ENCODE data around the gene BEX4. TPM values are rescaled to one million over a fixed set of nuclear protein-coding genes. Genes with fewer than 3 reads are reported as not detected.

The BEX4 gene
- total and polyA plus RNA-seq, 9 of the 15 experiments (the other 6 are each of a cell fraction or from before 2014, with no cell fraction given), result 74.6 to 399 (median 154) TPM

- no peak for TF ChIP-seq SP1 (CRISPR knock-in tag; IDR thresholded peaks at IDR 0.05)
- TF ChIP-seq SIRT6 (IDR thresholded peaks at IDR 0.05; ENCODE audit: low read depth, low read length), result no peak
- TF ChIP-seq TOE1 (IDR thresholded peaks at IDR 0.05; ENCODE audit: borderline replicate concordance), result peak; percentile 14; the same call in 1 of the 2 replicates
- TF ChIP-seq TOE1 (CRISPR knock-in tag; IDR thresholded peaks at IDR 0.05; ENCODE audit: borderline replicate concordance, low read depth), result no peak
- TF ChIP-seq ZNF764 (CRISPR knock-in tag; IDR thresholded peaks at IDR 0.05; ENCODE audit: low read depth), result no peak
- TF ChIP-seq SOX6 (IDR thresholded peaks at IDR 0.05), result no peak
- TF ChIP-seq, protein P1, sequence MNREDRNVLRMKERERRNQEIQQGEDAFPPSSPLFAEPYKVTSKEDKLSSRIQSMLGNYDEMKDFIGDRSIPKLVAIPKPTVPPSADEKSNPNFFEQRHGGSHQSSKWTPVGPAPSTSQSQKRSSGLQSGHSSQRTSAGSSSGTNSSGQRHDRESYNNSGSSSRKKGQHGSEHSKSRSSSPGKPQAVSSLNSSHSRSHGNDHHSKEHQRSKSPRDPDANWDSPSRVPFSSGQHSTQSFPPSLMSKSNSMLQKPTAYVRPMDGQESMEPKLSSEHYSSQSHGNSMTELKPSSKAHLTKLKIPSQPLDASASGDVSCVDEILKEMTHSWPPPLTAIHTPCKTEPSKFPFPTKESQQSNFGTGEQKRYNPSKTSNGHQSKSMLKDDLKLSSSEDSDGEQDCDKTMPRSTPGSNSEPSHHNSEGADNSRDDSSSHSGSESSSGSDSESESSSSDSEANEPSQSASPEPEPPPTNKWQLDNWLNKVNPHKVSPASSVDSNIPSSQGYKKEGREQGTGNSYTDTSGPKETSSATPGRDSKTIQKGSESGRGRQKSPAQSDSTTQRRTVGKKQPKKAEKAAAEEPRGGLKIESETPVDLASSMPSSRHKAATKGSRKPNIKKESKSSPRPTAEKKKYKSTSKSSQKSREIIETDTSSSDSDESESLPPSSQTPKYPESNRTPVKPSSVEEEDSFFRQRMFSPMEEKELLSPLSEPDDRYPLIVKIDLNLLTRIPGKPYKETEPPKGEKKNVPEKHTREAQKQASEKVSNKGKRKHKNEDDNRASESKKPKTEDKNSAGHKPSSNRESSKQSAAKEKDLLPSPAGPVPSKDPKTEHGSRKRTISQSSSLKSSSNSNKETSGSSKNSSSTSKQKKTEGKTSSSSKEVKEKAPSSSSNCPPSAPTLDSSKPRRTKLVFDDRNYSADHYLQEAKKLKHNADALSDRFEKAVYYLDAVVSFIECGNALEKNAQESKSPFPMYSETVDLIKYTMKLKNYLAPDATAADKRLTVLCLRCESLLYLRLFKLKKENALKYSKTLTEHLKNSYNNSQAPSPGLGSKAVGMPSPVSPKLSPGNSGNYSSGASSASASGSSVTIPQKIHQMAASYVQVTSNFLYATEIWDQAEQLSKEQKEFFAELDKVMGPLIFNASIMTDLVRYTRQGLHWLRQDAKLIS (CRISPR knock-in tag; IDR thresholded peaks at IDR 0.05), result no peak
- no peak for TF ChIP-seq HSF4 (CRISPR knock-in tag; IDR thresholded peaks at IDR 0.05; ENCODE audit: borderline replicate concordance)
- TF ChIP-seq ZNF589 (CRISPR knock-in tag; IDR thresholded peaks at IDR 0.05; ENCODE audit: low read depth), result no peak
- TF ChIP-seq ARID1B (IDR thresholded peaks at IDR 0.05), result peak; percentile 61
- TF ChIP-seq HES1 (IDR thresholded peaks at IDR 0.05; ENCODE audit: low read depth), result no peak
- no peak for TF ChIP-seq IRF1 (CRISPR knock-in tag; IDR thresholded peaks at IDR 0.05; ENCODE audit: borderline replicate concordance)
- no peak for TF ChIP-seq DACH1 (IDR thresholded peaks at IDR 0.05; ENCODE audit: partially characterized antibody)
- peak; percentile 64 for TF ChIP-seq CTBP1 (IDR thresholded peaks at IDR 0.05; ENCODE audit: borderline replicate concordance)
- no peak for TF ChIP-seq MYNN (IDR thresholded peaks at IDR 0.05)
- no peak for TF ChIP-seq MYNN (CRISPR knock-in tag; IDR thresholded peaks at IDR 0.05)
- no peak for TF ChIP-seq U2AF1 (optimal IDR thresholded peaks at IDR 0.05; ENCODE audit: low read depth, low read length)
- peak; percentile 55 for TF ChIP-seq CBFA2T2 (conservative IDR thresholded peaks at IDR 0.05)
- TF ChIP-seq ZNF197 (CRISPR knock-in tag; IDR thresholded peaks at IDR 0.05; ENCODE audit: low read depth), result no peak
- TF ChIP-seq MTF1 (CRISPR knock-in tag; IDR thresholded peaks at IDR 0.05; ENCODE audit: borderline replicate concordance), result no peak
- peak; percentile 45; the same call in 1 of the 2 replicates for TF ChIP-seq DPF2 (IDR thresholded peaks at IDR 0.05)
- TF ChIP-seq SMAD1 (IDR thresholded peaks at IDR 0.05; ENCODE audit: low read depth, low read length, partially characterized antibody), result no peak
- TF ChIP-seq TCF3 (CRISPR knock-in tag; IDR thresholded peaks at IDR 0.05), result peak; percentile 48
- TF ChIP-seq ZNF512 (tag; IDR thresholded peaks at IDR 0.05), result no peak
- no peak for TF ChIP-seq MEF2A (IDR thresholded peaks at IDR 0.05; ENCODE audit: control insufficient read depth, low read depth, low read length)
Observed at GRCh38 chrX:103253608-103254007, 38.7 kb downstream of the BEX4 start (continued).

Measured in K562 (cell line).